K562 (cell line): ENCODE measurements around the gene CD47. TPM values are rescaled to one million over a fixed set of nuclear protein-coding genes. Genes with fewer than 3 reads are reported as not detected.
A peak's percentile ranks its signal among the peaks of the same experiment; 100 is the strongest.

Experiments
- CEBPG ChIP-seq, 3 experiments: fragments of 200-800 bp in 1 of 3; sonication (Bioruptor generic) in 1 of 3; sonication (generic) in 1 of 3; formaldehyde crosslinking in 1 of 3; IDR thresholded peaks in 2 of 3; conservative IDR thresholded peaks in 1 of 3; 2 replicates each; pipeline versions ENCODE4 v1.6.1 to v1.8.0; 2016 to 2022; ENCODE audit warnings: missing compliant biosample characterization in 2 of 3, missing genetic modification characterization in 2 of 3, mild to moderate bottlenecking in 1 of 3, missing genetic modification reagents in 1 of 3
- CHD7 ChIP-seq: fragments of 200-600 bp; sonication (generic); IDR thresholded peaks from one replicate; pipeline ENCODE4 v1.6.1; 2012; ENCODE audit warnings: mild to moderate bottlenecking, low read depth, low read length, inconsistent platforms
- HNRNPH1 ChIP-seq: fragments of 200-400 bp; formaldehyde crosslinking; optimal IDR thresholded peaks from 2 replicates; pipeline ENCODE3; 2017; ENCODE audit warnings: low read depth, mild to moderate bottlenecking, low read length, moderate library complexity
- KDM5B ChIP-seq: fragments of 200-600 bp; sonication (generic); IDR thresholded peaks from 2 replicates; pipeline ENCODE4 v1.6.1; 2012; ENCODE audit warnings: low read depth, mild to moderate bottlenecking, moderate library complexity, low read length, control low read depth, inconsistent platforms; ENCODE audit not compliant: insufficient replicate concordance
- MYBL2 ChIP-seq, 2 experiments: fragments of 450-650 bp in 1 of 2; sonication (generic) in 1 of 2; formaldehyde crosslinking in 1 of 2; IDR thresholded peaks; 2 replicates each; pipeline versions ENCODE4 v1.6.1 to v1.8.1; 2017 to 2022; ENCODE audit warnings: borderline replicate concordance in 1 of 2, inconsistent platforms in 1 of 2, low read depth in 1 of 2, mild to moderate bottlenecking in 1 of 2, missing genetic modification reagents in 1 of 2, moderate library complexity in 1 of 2
- RCOR1 ChIP-seq, 2 experiments: IDR thresholded peaks; 2 replicates each; pipeline ENCODE4 v1.6.1; 2012; ENCODE audit warnings: low read depth in 2 of 2, low read length in 2 of 2, borderline replicate concordance in 1 of 2, improper control_type of control experiment in 1 of 2
- TRIM25 ChIP-seq: fragments of 450-650 bp; IDR thresholded peaks from 2 replicates; pipeline ENCODE4 v1.7.0; 2016; ENCODE audit warnings: borderline replicate concordance
- ZNF197 ChIP-seq: fragments of 200-800 bp; sonication (Bioruptor generic); IDR thresholded peaks from 2 replicates; pipeline ENCODE4 v1.6.1; 2016; ENCODE audit warnings: low read depth, missing genetic modification characterization, missing compliant biosample characterization
- ZNF764 ChIP-seq: fragments of 250-450 bp; sonication (Bioruptor Pico); IDR thresholded peaks from 2 replicates; pipeline ENCODE4 v1.4.0; 2020; ENCODE audit warnings: low read depth, mild to moderate bottlenecking, moderate library complexity
- polyA plus RNA-seq, 8 experiments: library from polyadenylated mRNA; depleted of rRNA in 4 of 8; stranded (reverse) in 5 of 8; unstranded in 3 of 8; fragments of >200 nt; fragmentation: Nextera tagmentation in 2 of 8; fragmentation: Illumina TruSeq in 1 of 8; extraction: Ambion mirVana in 2 of 8; extraction: Trizol in 1 of 8; gene quantifications; 2 replicates each; pipeline versions ENCODE4 v1.2.1 to v1.2.3, GENCODE V29; 2011 to 2014; ENCODE audit warnings: inconsistent platforms in 1 of 8, missing spikeins in 1 of 8
- total RNA-seq, 7 experiments: library from RNA; depleted of rRNA in 6 of 7; stranded (reverse); fragments of >200 nt in 6 of 7; fragmentation: Illumina TruSeq in 2 of 7; extraction: Trizol in 2 of 7; gene quantifications; 2 replicates each; pipeline versions ENCODE4 v1.2.1 to v1.2.3, GENCODE V29; 2011 to 2021; ENCODE audit warnings: low replicate concordance in 1 of 7
- TF ChIP-seq, protein P1 (sequence below): fragments of 250-450 bp; sonication (Bioruptor Pico); IDR thresholded peaks from 2 replicates; pipeline ENCODE4 v1.8.0; 2021; ENCODE audit warnings: mild to moderate bottlenecking, moderate library complexity

The CD47 gene
- total and polyA plus RNA-seq, 9 of the 15 experiments (the other 6 are each of a cell fraction or from before 2014, with no cell fraction given), result 10.2 to 62.6 (median 36.3) TPM

- TF ChIP-seq, protein P1, sequence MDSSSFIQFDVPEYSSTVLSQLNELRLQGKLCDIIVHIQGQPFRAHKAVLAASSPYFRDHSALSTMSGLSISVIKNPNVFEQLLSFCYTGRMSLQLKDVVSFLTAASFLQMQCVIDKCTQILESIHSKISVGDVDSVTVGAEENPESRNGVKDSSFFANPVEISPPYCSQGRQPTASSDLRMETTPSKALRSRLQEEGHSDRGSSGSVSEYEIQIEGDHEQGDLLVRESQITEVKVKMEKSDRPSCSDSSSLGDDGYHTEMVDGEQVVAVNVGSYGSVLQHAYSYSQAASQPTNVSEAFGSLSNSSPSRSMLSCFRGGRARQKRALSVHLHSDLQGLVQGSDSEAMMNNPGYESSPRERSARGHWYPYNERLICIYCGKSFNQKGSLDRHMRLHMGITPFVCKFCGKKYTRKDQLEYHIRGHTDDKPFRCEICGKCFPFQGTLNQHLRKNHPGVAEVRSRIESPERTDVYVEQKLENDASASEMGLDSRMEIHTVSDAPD, result no peak
- TF ChIP-seq TRIM25 (no peak), KDM5B (no peak), CEBPG (CRISPR knock-in tag; IDR thresholded peaks at IDR 0.05) (no peak), CEBPG (tag; conservative IDR thresholded peaks at IDR 0.05 in 1 of 2, IDR thresholded peaks at IDR 0.05 in 1 of 2) (no peak; a peak in 1 of 4 replicates), CHD7 (no peak), MYBL2 (IDR thresholded peaks at IDR 0.05; ENCODE audit: low read depth) (no peak), MYBL2 (CRISPR knock-in tag; IDR thresholded peaks at IDR 0.05; ENCODE audit: borderline replicate concordance) (no peak), HNRNPH1 (no peak), ZNF764 (CRISPR knock-in tag) (no peak), ZNF197 (CRISPR knock-in tag) (no peak), RCOR1 (IDR thresholded peaks at IDR 0.05; ENCODE audit: borderline replicate concordance in 1 of 2, low read depth in 2 of 2, low read length in 2 of 2) (peak in 1 of 2 experiments; percentile 93; a peak in 2 of 4 replicates)
These were observed 84.6 kb downstream of the CD47 start (continued) for GRCh38 chr3:108006077-108006771.
